B cell (primary cell): ENCODE measurements around the gene DTX3L. TPM values are rescaled to one million over a fixed set of nuclear protein-coding genes. Genes with fewer than 3 reads are reported as not detected.

Experiments used
- ATAC-seq: fragments of 200-7000 bp; cut with Tn5 transposase; one replicate; pipeline ENCODE4 v1.10.0; 2021; ENCODE audit warnings: low read depth, mild to moderate bottlenecking, moderate number of reproducible peaks, moderate library complexity
- CTCF ChIA-PET: fragments of 350-600 bp; sonication (Branson Sonifier 250); formaldehyde crosslinking; loops from one replicate; lab custom pipeline; 2021; ENCODE audit warnings: antibody characterized with exemption, inconsistent platforms; lab: Charles Lee
- POLR2A ChIA-PET: fragments of 350-600 bp; sonication (Branson Sonifier 250); formaldehyde crosslinking; loops from one replicate; lab custom pipeline; 2021; ENCODE audit warnings: antibody characterized with exemption; lab: Charles Lee
- DNase-seq: peaks from one replicate; pipeline ENCODE4 v3.0.0; 2013
- H2AFZ ChIP-seq: 2 replicates; pipeline ENCODE4 v1.6.1; 2012; ENCODE audit warnings: mild to moderate bottlenecking, low read depth, low read length; ENCODE audit not compliant: insufficient read depth, poor library complexity, severe bottlenecking
- H3K27ac ChIP-seq, 2 donors: 1 replicate in 1 of 2; 2 replicates in 1 of 2; pipeline ENCODE4 v1.5.1; 2012 to 2013; ENCODE audit warnings: low read length in 2 of 2, mild to moderate bottlenecking in 2 of 2, moderate library complexity in 1 of 2
- H3K27me3 ChIP-seq, 4 experiments: fragments of 200-600 bp in 1 of 4; sonication (generic) in 1 of 4; replicated peaks in 1 of 4; 1 replicate in 2 of 4; 2 replicates in 2 of 4; pipeline versions ENCODE4 v1.6.1 to v1.7.0; 2013 to 2016; ENCODE audit warnings: low read length in 3 of 4, mild to moderate bottlenecking in 2 of 4, mixed read lengths in 1 of 4, moderate library complexity in 1 of 4; ENCODE audit not compliant: insufficient read depth in 4 of 4, control insufficient read depth in 3 of 4; ENCODE audit errors: control extremely low read depth in 1 of 4
- H3K36me3 ChIP-seq, 2 experiments: replicated peaks in 1 of 2; 1 replicate in 1 of 2; 2 replicates in 1 of 2; pipeline versions ENCODE4 v1.6.1 to v1.7.1; 2013; ENCODE audit warnings: low read length in 1 of 2; ENCODE audit not compliant: insufficient read depth in 2 of 2, control insufficient read depth in 1 of 2; ENCODE audit errors: control extremely low read depth in 1 of 2, extremely low read depth in 1 of 2
- H3K4me1 ChIP-seq, 2 donors: fragments of 200-600 bp in 1 of 2; sonication (generic) in 1 of 2; 1 replicate in 1 of 2; 2 replicates in 1 of 2; pipeline versions ENCODE4 v1.5.1 to v1.6.1; 2013 to 2017; ENCODE audit warnings: low read length in 2 of 2; ENCODE audit not compliant: control insufficient read depth in 2 of 2, insufficient read depth in 2 of 2
- H3K4me2 ChIP-seq: replicated peaks from 2 replicates; pipeline ENCODE3; 2012; ENCODE audit warnings: mild to moderate bottlenecking, low read depth, low read length; ENCODE audit not compliant: poor library complexity, severe bottlenecking
- H3K4me3 ChIP-seq, 5 experiments: fragments of 200-600 bp in 1 of 5; sonication (generic) in 1 of 5; 1 replicate in 3 of 5; 2 replicates in 2 of 5; pipeline versions ENCODE4 v1.5.1 to v1.7.0; 2011 to 2016; ENCODE audit warnings: low read length in 4 of 5, mild to moderate bottlenecking in 4 of 5, low read depth in 2 of 5, control low read depth in 1 of 5, moderate library complexity in 1 of 5; ENCODE audit not compliant: insufficient read depth in 1 of 5; ENCODE audit errors: control extremely low read depth in 1 of 5, extremely low read depth in 1 of 5
- H3K79me2 ChIP-seq: fragments of 200-600 bp; sonication (generic); one replicate; pipeline ENCODE4 v1.6.0; 2016; ENCODE audit warnings: low read length; ENCODE audit not compliant: control insufficient read depth, insufficient read depth
- H3K9ac ChIP-seq: fragments of 200-600 bp; sonication (generic); 2 replicates; pipeline ENCODE4 v1.6.1; 2017; ENCODE audit warnings: mild to moderate bottlenecking, low read length, moderate library complexity
- H3K9me3 ChIP-seq, 3 donors: one replicate each; pipeline versions ENCODE4 v1.6.1 to v1.7.1; 2013; ENCODE audit warnings: low read length in 2 of 3; ENCODE audit not compliant: control insufficient read depth in 2 of 3, insufficient read depth in 1 of 3; ENCODE audit errors: control extremely low read depth in 1 of 3
- H4K20me1 ChIP-seq: 2 replicates; pipeline ENCODE4 v1.6.0; 2012; ENCODE audit warnings: mild to moderate bottlenecking, low read length; ENCODE audit not compliant: insufficient read depth, control insufficient read depth, poor library complexity, severe bottlenecking
- H3K27ac Mint-ChIP-seq: one replicate; pipeline ENCODE4 v1.8.0; 2021; ENCODE audit warnings: mixed read lengths
- H3K27me3 Mint-ChIP-seq: one replicate; pipeline ENCODE4 v1.8.0; 2021; ENCODE audit warnings: mixed read lengths
- H3K4me1 Mint-ChIP-seq: one replicate; pipeline ENCODE4 v1.8.0; 2021; ENCODE audit warnings: mixed read lengths
- H3K4me3 Mint-ChIP-seq: one replicate; pipeline ENCODE4 v1.8.0; 2021; ENCODE audit warnings: mixed read lengths
- H3K9me3 Mint-ChIP-seq: one replicate; pipeline ENCODE4 v1.8.0; 2022; ENCODE audit warnings: mixed read lengths; ENCODE audit not compliant: insufficient read depth
- CTCF ChIP-seq: fragments of 200-600 bp; IDR thresholded peaks from one replicate; pipeline ENCODE4 v1.8.0; 2022; ENCODE audit warnings: antibody characterized with exemption, mild to moderate bottlenecking
- EZH2 ChIP-seq: IDR thresholded peaks from 2 replicates; pipeline ENCODE4 v1.6.1; 2012; ENCODE audit warnings: borderline replicate concordance, low read depth, mild to moderate bottlenecking, moderate library complexity, low read length; ENCODE audit not compliant: insufficient read depth, poor library complexity, severe bottlenecking
- WGBS: methylation state at CpG from one replicate; pipeline ENCODE4 v1.1.5; 2013; ENCODE audit warnings: missing lambda C conversion rate; ENCODE audit not compliant: insufficient coverage; 5-methylcytosine and 5-hydroxymethylcytosine counted together
- intact Hi-C: fragments of 100-400 bp; cut with micrococcal nuclease; formaldehyde crosslinking; loops from one replicate; pipeline ENCODE4 v1.10.0; 2022
- polyA plus RNA-seq: library from polyadenylated mRNA; depleted of rRNA; stranded (reverse); fragments of >200 nt; gene quantifications from 2 replicates; pipeline ENCODE4 v1.2.3, GENCODE V29; 2012
- total RNA-seq, 2 donors: library from RNA; stranded (reverse); fragments of 120-200 nt in 1 of 2; gene quantifications; 1 replicate in 1 of 2; 2 replicates in 1 of 2; pipeline versions ENCODE4 v1.2.3 to v1.2.4, GENCODE V29; 2013 to 2022

The DTX3L gene
- total and polyA plus RNA-seq, 2 donors (not counting 1 experiment from before 2014, with no cell fraction given): 8.1 to 41.1 TPM

- H3K36me3 ChIP-seq: peaks cover 1 to 56% of the 10 kb centered on the region in 2 experiments
- CTCF ChIA-PET: interaction anchor here (0.8 to 15.3 kb wide), 3 partner anchors 10 to 153 kb away, joined by 3 to 293 read pairs (median 3); partner anchors contain the start of gene PARP14
Observed at GRCh38 chr3:122568755-122569154, 4.6 kb downstream of the DTX3L start.

More at GRCh38 chr3:122568755-122569154, 4.6 kb downstream of the DTX3L start:
- no peaks in the 10 kb centered on the region for H4K20me1 ChIP-seq
- H3K79me2 ChIP-seq: peaks cover 61% of the 10 kb centered on the region
- Mint-ChIP-seq H3K4me3 (peak overlapping the region; percentile 40), H3K27me3 (no peaks in the 10 kb centered on the region), H3K27ac (peak overlapping the region; percentile 57), H3K4me1 (peaks cover 69% of the 10 kb centered on the region), H3K9me3 (no peaks in the 10 kb centered on the region)
- intact Hi-C loops: no loop called here
- H2AFZ ChIP-seq: no peak overlapping the region
- H3K4me3 ChIP-seq: no peak overlapping the region
- H3K4me2 ChIP-seq: no peak overlapping the region
- peaks cover 0 to 5% (median 2%) of the 10 kb centered on the region in 3 donors for H3K9me3 ChIP-seq
- H3K9ac ChIP-seq: no peak overlapping the region
- TF ChIP-seq EZH2 (no peak), CTCF (no peak)
- ATAC-seq: no peak
- H3K27ac ChIP-seq: peak overlapping the region in 1 of 2 donors; percentile 62
- WGBS: 80% methylated on average over 1 of the region's 3 CpGs
- H3K27me3 ChIP-seq: no peaks in the 10 kb centered on the region
- no peak for DNase-seq
- POLR2A ChIA-PET: interaction anchor here (1.2 kb wide), 1 partner anchor 48 kb away, joined by 3 read pairs; no protein-coding TSS in a partner anchor
- H3K4me1 ChIP-seq: peaks cover 54 to 71% of the 10 kb centered on the region in 2 donors
